SK-N-MC (cell line): ENCODE measurements around the gene IL17RD.

ENCODE experiments used
- EZH2 ChIP-seq: fragments of 200-600 bp; sonication (generic); IDR thresholded peaks from one replicate; pipeline ENCODE4 v1.6.1; 2017; ENCODE audit warnings: antibody characterized with exemption
- POLR2AphosphoS5 ChIP-seq: IDR thresholded peaks from 2 replicates; pipeline ENCODE4 v1.6.1; 2012; ENCODE audit warnings: mild to moderate bottlenecking, low read depth, low read length, borderline replicate concordance

DNA sequence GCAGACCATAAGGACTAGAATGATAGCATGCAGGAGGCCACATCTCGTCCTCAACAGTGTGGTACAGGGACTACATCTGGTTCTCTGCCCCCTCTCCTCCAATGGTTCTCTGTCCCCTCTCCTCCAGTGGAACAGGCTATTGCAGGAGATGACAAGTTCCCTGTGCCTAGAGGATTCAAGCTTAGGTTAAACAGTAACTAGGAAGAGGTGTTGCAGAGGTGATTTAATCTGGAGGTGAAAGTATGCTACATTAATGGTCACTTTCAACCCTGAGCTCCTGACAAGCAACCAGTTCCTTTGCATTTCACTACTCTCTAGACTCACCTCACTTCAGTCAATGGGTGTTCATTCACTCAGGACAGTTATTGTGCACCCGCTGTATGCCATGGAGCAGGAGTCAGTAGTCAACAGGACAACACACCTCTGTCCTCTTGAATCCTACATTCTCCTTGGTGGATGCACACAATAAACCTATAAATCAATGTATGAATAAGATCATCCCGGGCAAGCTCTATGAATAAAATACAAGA, 88.7 kb downstream of the IL17RD start:
- TF ChIP-seq POLR2AphosphoS5 (no peak), EZH2 (no peak)
